IMR-90 (cell line): Measurements from ENCODE around the gene CCDC17. TPM values are rescaled to one million over a fixed set of nuclear protein-coding genes. Genes with fewer than 3 reads are reported as not detected.

ENCODE experiments used
- ATAC-seq: fragments of 200-7000 bp; cut with Tn5 transposase; 2 replicates; pipeline ENCODE4 v1.9.1; 2020; ENCODE audit warnings: low read depth, mild to moderate bottlenecking, moderate library complexity
- BruUV-seq: library from RNA; stranded (reverse); fragments of 400-500 nt; replicated peaks from 2 replicates; lab custom pipeline; 2021; lab: Mats Ljungman, UMichigan
- CTCF ChIA-PET: fragments of 300-600 bp; formaldehyde crosslinking; extraction: SDS; loops from one replicate; lab custom pipeline; 2021; ENCODE audit warnings: antibody characterized with exemption; lab: Yijun Ruan, JAX
- POLR2A ChIA-PET: fragments of 300-600 bp; sonication (Branson Sonifier 250); formaldehyde crosslinking; loops from one replicate; lab custom pipeline; 2022; ENCODE audit warnings: antibody characterized with exemption; ENCODE audit not compliant: unreplicated experiment; lab: Charles Lee
- DNase-seq: peaks from one replicate; pipeline ENCODE4 v3.0.0; 2013
- H2AFZ ChIP-seq: replicated peaks from 2 replicates; pipeline ENCODE3; 2013; ENCODE audit warnings: low read length, mild to moderate bottlenecking; ENCODE audit not compliant: poor library complexity
- H2AK5ac ChIP-seq: 2 replicates; pipeline ENCODE4 v1.6.1; 2013; ENCODE audit warnings: low read depth, low read length, inconsistent platforms
- H2AK9ac ChIP-seq: replicated peaks from 2 replicates; pipeline ENCODE3; 2013; ENCODE audit warnings: mild to moderate bottlenecking, low read depth, low read length, moderate library complexity; ENCODE audit not compliant: poor library complexity
- H2BK120ac ChIP-seq: 2 replicates; pipeline ENCODE4 v1.6.1; 2013; ENCODE audit warnings: low read depth, low read length, inconsistent platforms
- H2BK15ac ChIP-seq: 3 replicates; pipeline ENCODE4 v1.6.1; 2013; ENCODE audit warnings: low read depth, low read length, inconsistent platforms
- H2BK20ac ChIP-seq: 2 replicates; pipeline ENCODE4 v1.6.1; 2013; ENCODE audit warnings: low read depth, mild to moderate bottlenecking, inconsistent platforms, low read length, moderate library complexity
- H2BK5ac ChIP-seq: 2 replicates; pipeline ENCODE4 v1.6.1; 2013; ENCODE audit warnings: mild to moderate bottlenecking, low read depth, low read length, inconsistent platforms; ENCODE audit not compliant: poor library complexity, severe bottlenecking
- H3K14ac ChIP-seq: replicated peaks from 2 replicates; pipeline ENCODE4 v1.6.1; 2013; ENCODE audit warnings: low read depth, low read length, inconsistent platforms
- H3K18ac ChIP-seq: 2 replicates; pipeline ENCODE4 v1.6.1; 2013; ENCODE audit warnings: low read depth, low read length, control low read depth
- H3K23ac ChIP-seq: 2 replicates; pipeline ENCODE4 v1.6.1; 2013; ENCODE audit warnings: low read depth, low read length, inconsistent platforms
- H3K27ac ChIP-seq: 2 replicates; pipeline ENCODE4 v1.5.1; 2013; ENCODE audit warnings: mild to moderate bottlenecking, control low read depth, low read length; ENCODE audit not compliant: insufficient read depth
- H3K27me3 ChIP-seq: 2 replicates; pipeline ENCODE4 v1.6.1; 2013; ENCODE audit warnings: low read length; ENCODE audit not compliant: control insufficient read depth, insufficient read depth
- H3K36me3 ChIP-seq: 2 replicates; pipeline ENCODE4 v1.6.1; 2013; ENCODE audit warnings: low read length, mixed read lengths; ENCODE audit not compliant: control insufficient read depth, insufficient read depth
- H3K4ac ChIP-seq: 2 replicates; pipeline ENCODE4 v1.6.1; 2013; ENCODE audit warnings: low read depth, low read length, inconsistent platforms
- H3K4me1 ChIP-seq: 2 replicates; pipeline ENCODE4 v1.6.1; 2013; ENCODE audit warnings: low read length, mixed read lengths; ENCODE audit not compliant: control insufficient read depth, insufficient read depth
- H3K4me2 ChIP-seq: 2 replicates; pipeline ENCODE4 v1.6.1; 2013; ENCODE audit warnings: low read depth, mild to moderate bottlenecking, control low read depth, low read length, moderate library complexity
- H3K4me3 ChIP-seq: 2 replicates; pipeline ENCODE4 v1.5.1; 2013; ENCODE audit warnings: low read depth, mild to moderate bottlenecking, control low read depth, low read length, moderate library complexity; ENCODE audit not compliant: insufficient read depth
- H3K56ac ChIP-seq: 2 replicates; pipeline ENCODE4 v1.6.1; 2013; ENCODE audit warnings: low read length, inconsistent platforms; ENCODE audit not compliant: insufficient read depth; ENCODE audit errors: extremely low read depth
- H3K79me1 ChIP-seq, 2 experiments: 2 replicates each; pipeline ENCODE4 v1.6.1; 2013; ENCODE audit warnings: low read length in 2 of 2, inconsistent platforms in 1 of 2, low read depth in 1 of 2
- H3K9ac ChIP-seq: 2 replicates; pipeline ENCODE4 v1.6.1; 2013; ENCODE audit warnings: low read depth, low read length, control low read depth
- H3K9me1 ChIP-seq: 2 replicates; pipeline ENCODE4 v1.6.1; 2013; ENCODE audit warnings: low read length, inconsistent platforms; ENCODE audit not compliant: insufficient read depth
- H3K9me3 ChIP-seq: 2 replicates; pipeline ENCODE4 v1.6.1; 2013; ENCODE audit warnings: low read length; ENCODE audit not compliant: control insufficient read depth, insufficient read depth
- H4K20me1 ChIP-seq: 2 replicates; pipeline ENCODE4 v1.6.1; 2013; ENCODE audit warnings: low read length, inconsistent platforms; ENCODE audit not compliant: insufficient read depth
- H4K5ac ChIP-seq: 2 replicates; pipeline ENCODE4 v1.6.1; 2013; ENCODE audit warnings: mild to moderate bottlenecking, low read depth, low read length, control low read depth
- H4K8ac ChIP-seq, 2 experiments: 2 replicates each; pipeline ENCODE4 v1.6.1; 2013; ENCODE audit warnings: low read depth in 2 of 2, low read length in 2 of 2, control low read depth in 1 of 2, inconsistent platforms in 1 of 2
- H4K91ac ChIP-seq: 2 replicates; pipeline ENCODE4 v1.6.1; 2013; ENCODE audit warnings: low read depth, low read length, inconsistent platforms; ENCODE audit not compliant: insufficient read depth
- BHLHE40 ChIP-seq: fragments of 150-350 bp; IDR thresholded peaks from 2 replicates; pipeline ENCODE4 v1.6.1; 2016; ENCODE audit warnings: mild to moderate bottlenecking, low read depth, low read length
- CEBPB ChIP-seq: IDR thresholded peaks from 2 replicates; pipeline ENCODE4 v1.6.1; 2012; ENCODE audit warnings: low read depth, low read length, improper control_type of control experiment
- CHD1 ChIP-seq: IDR thresholded peaks from 2 replicates; pipeline ENCODE4 v1.6.1; 2012; ENCODE audit warnings: low read depth, low read length, improper control_type of control experiment
- ELK1 ChIP-seq: fragments of 150-350 bp; IDR thresholded peaks from 2 replicates; pipeline ENCODE4 v1.6.1; 2016; ENCODE audit warnings: low read depth, mild to moderate bottlenecking, low read length, moderate library complexity, borderline replicate concordance
- FOS ChIP-seq: fragments of 150-350 bp; IDR thresholded peaks from 2 replicates; pipeline ENCODE4 v1.6.1; 2016; ENCODE audit warnings: low read depth, low read length
- MAFK ChIP-seq: IDR thresholded peaks from 2 replicates; pipeline ENCODE4 v1.6.1; 2012; ENCODE audit warnings: low read depth, low read length, improper control_type of control experiment
- MAZ ChIP-seq: IDR thresholded peaks from 2 replicates; pipeline ENCODE4 v1.6.1; 2012; ENCODE audit warnings: low read depth, mild to moderate bottlenecking, low read length, improper control_type of control experiment, moderate library complexity, borderline replicate concordance
- MXI1 ChIP-seq: IDR thresholded peaks from 2 replicates; pipeline ENCODE4 v1.6.1; 2012; ENCODE audit warnings: low read depth, mild to moderate bottlenecking, low read length, moderate library complexity, borderline replicate concordance
- NFE2L2 ChIP-seq: fragments of 150-350 bp; IDR thresholded peaks from 2 replicates; pipeline ENCODE4 v1.6.1; 2016; ENCODE audit warnings: low read depth, mild to moderate bottlenecking, low read length
- POLR2A ChIP-seq: IDR thresholded peaks from 2 replicates; pipeline ENCODE4 v1.6.1; 2012; ENCODE audit warnings: mild to moderate bottlenecking, low read depth, low read length
- RAD21 ChIP-seq: IDR thresholded peaks from 2 replicates; pipeline ENCODE4 v1.6.1; 2012; ENCODE audit warnings: low read length, improper control_type of control experiment
- RCOR1 ChIP-seq: IDR thresholded peaks from 2 replicates; pipeline ENCODE4 v1.6.1; 2012; ENCODE audit warnings: mild to moderate bottlenecking, low read length, improper control_type of control experiment; ENCODE audit not compliant: insufficient replicate concordance
- RFX5 ChIP-seq: IDR thresholded peaks from 2 replicates; pipeline ENCODE4 v1.8.0; 2012; ENCODE audit warnings: low read depth, mild to moderate bottlenecking, low read length, moderate library complexity
- SMC3 ChIP-seq: fragments of 150-350 bp; IDR thresholded peaks from 2 replicates; pipeline ENCODE4 v1.6.1; 2016; ENCODE audit warnings: low read depth, mild to moderate bottlenecking, antibody characterized with exemption, low read length, moderate library complexity
- USF2 ChIP-seq: fragments of 150-350 bp; IDR thresholded peaks from 2 replicates; pipeline ENCODE4 v1.6.1; 2017; ENCODE audit warnings: mild to moderate bottlenecking, antibody characterized with exemption, low read length, low read depth
- WGBS, 2 experiments: methylation state at CpG; one replicate each; pipeline versions ENCODE4 v1.1.5 to v1.1.7; 2013; ENCODE audit warnings: missing lambda C conversion rate in 2 of 2; ENCODE audit not compliant: insufficient read length in 1 of 2; ENCODE audit errors: extremely low coverage in 2 of 2; 5-methylcytosine and 5-hydroxymethylcytosine counted together
- dilution Hi-C: fragments of 300-500 bp; cut with HindIII; formaldehyde crosslinking; loops from one replicate; pipeline ENCODE4 v1.14.3; 2018; ENCODE audit warnings: low sequenced_read_pairs; ENCODE audit not compliant: unreplicated experiment
- in situ Hi-C: fragments of 300-500 bp; cut with MboI; formaldehyde crosslinking; loops from 3 replicates; pipeline ENCODE4 v1.14.3; 2019; ENCODE audit warnings: low sequenced_read_pairs, inconsistent platforms, mixed read lengths
- intact Hi-C: fragments of 100-400 bp; cut with micrococcal nuclease; formaldehyde crosslinking; loops from 2 replicates; pipeline ENCODE4 v1.10.0; 2022
- polyA plus RNA-seq, 3 experiments: library from polyadenylated mRNA; depleted of rRNA; stranded (reverse); fragments of >200 nt; gene quantifications; 2 replicates each; pipeline ENCODE4 v1.2.3, GENCODE V29; 2012; ENCODE audit warnings: low replicate concordance in 1 of 3
- total RNA-seq: library from RNA; depleted of rRNA; stranded (reverse); fragments of >200 nt; gene quantifications from 2 replicates; pipeline ENCODE4 v1.2.3, GENCODE V29; 2012

CCDC17 gene
- total and polyA plus RNA-seq, 2 of the 4 experiments (the other 2 are of a cell fraction), result 0.18 to 0.26 TPM

DNA sequence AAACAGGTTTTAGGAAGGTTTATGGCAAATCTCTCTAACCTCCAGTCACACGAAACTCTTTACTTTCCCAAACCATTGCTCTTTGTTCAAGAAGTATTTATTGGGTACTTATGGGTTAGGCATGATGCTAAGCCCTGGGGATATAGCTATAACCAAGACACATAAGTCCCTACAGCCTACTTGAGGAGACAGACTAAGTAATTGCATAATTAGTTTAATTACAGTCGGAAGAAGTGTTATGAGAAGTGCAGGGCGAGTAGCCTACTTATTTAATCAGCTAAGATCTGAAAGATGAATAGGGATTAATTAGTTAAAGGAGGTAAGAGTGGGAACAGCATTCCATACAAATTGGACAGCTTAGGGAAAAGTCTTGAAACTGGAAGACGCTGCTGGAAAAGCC lies 53.2 kb downstream of the CCDC17 start:
- Histone ChIP-seq H2AK5ac (no peak overlapping the region), H3K18ac (no peak overlapping the region), H3K27ac (no peak overlapping the region), H3K14ac (no peak overlapping the region), H2BK120ac (no peak overlapping the region), H2BK5ac (no peak overlapping the region), H3K9ac (no peak overlapping the region), H3K56ac (no peak overlapping the region), H4K20me1 (no peaks in the 10 kb centered on the region; the same call in 1 of the 2 replicates), H3K36me3 (peaks cover 31% of the 10 kb centered on the region), H2AFZ (no peak overlapping the region), H3K4ac (no peak overlapping the region), H4K5ac (no peak overlapping the region), H2BK15ac (no peak overlapping the region), H2BK20ac (no peak overlapping the region), H3K4me2 (no peak overlapping the region), H3K4me3 (no peak overlapping the region), H3K27me3 (no peaks in the 10 kb centered on the region), H3K4me1 (no peaks in the 10 kb centered on the region), H3K9me1 (no peaks in the 10 kb centered on the region), H4K8ac (no peak overlapping the region), H3K79me1 (peaks cover 0 to 7% of the 10 kb centered on the region in 2 experiments; a peak in 1 of 4 replicates), H3K23ac (no peak overlapping the region), H3K9me3 (no peaks in the 10 kb centered on the region), H2AK9ac (no peak overlapping the region), H4K91ac (no peak overlapping the region)
- ChIA-PET CTCF (interaction anchor here (0.5 to 1.7 kb wide), 4 partner anchors 12 to 617 kb away, joined by 3 to 5 read pairs (median 4); no protein-coding TSS in a partner anchor), POLR2A (no interaction called here)
- intact Hi-C loops (loop anchor here (1.0 to 5.0 kb wide), 4 partner anchors 58 to 558 kb away; partner anchors contain the start of genes HECTD3, TESK2 and UROD), dilution Hi-C loops (no loop called here), in situ Hi-C loops (loop anchor here (5.0 kb wide), 1 partner anchor 213 kb away; no protein-coding TSS in a partner anchor)
- ATAC-seq (no peak), DNase-seq (no peak)
- BruUV-seq, result no TSS peak
- TF ChIP-seq RAD21 (no peak), NFE2L2 (no peak), FOS (no peak), MAZ (no peak), CEBPB (no peak), POLR2A (no peak), ELK1 (no peak), SMC3 (no peak), MXI1 (no peak), CHD1 (no peak), BHLHE40 (no peak), USF2 (no peak), RCOR1 (no peak), RFX5 (no peak), MAFK (no peak)
- 100% methylated on average over 1 of the region's 4 CpGs; no CpG with 5 or more reads in 1 of the 2 experiments for WGBS, 2 experiments
